Choroid plexus epithelial cell (primary cell): ENCODE measurements around the gene COG3.

Experiments
- DNase-seq: peaks from one replicate; pipeline ENCODE4 v3.0.0-alpha.2; 2010; ENCODE audit warnings: low read depth
- H3K4me3 ChIP-seq: 2 replicates; pipeline ENCODE4 v1.5.1; 2011; ENCODE audit warnings: low read depth, mild to moderate bottlenecking, control low read depth, low read length, moderate library complexity
- TF ChIP-seq, protein P1 (sequence below): conservative IDR thresholded peaks from 2 replicates; pipeline ENCODE4 v1.5.1; 2011; ENCODE audit warnings: low read depth, mild to moderate bottlenecking, control low read depth, inconsistent platforms, low read length, moderate library complexity

Gene COG3

GRCh38 chr13:45519493-45519892 lies 54.8 kb downstream of the COG3 start:
- H3K4me3 ChIP-seq: no peak overlapping the region
- TF ChIP-seq, protein P1, sequence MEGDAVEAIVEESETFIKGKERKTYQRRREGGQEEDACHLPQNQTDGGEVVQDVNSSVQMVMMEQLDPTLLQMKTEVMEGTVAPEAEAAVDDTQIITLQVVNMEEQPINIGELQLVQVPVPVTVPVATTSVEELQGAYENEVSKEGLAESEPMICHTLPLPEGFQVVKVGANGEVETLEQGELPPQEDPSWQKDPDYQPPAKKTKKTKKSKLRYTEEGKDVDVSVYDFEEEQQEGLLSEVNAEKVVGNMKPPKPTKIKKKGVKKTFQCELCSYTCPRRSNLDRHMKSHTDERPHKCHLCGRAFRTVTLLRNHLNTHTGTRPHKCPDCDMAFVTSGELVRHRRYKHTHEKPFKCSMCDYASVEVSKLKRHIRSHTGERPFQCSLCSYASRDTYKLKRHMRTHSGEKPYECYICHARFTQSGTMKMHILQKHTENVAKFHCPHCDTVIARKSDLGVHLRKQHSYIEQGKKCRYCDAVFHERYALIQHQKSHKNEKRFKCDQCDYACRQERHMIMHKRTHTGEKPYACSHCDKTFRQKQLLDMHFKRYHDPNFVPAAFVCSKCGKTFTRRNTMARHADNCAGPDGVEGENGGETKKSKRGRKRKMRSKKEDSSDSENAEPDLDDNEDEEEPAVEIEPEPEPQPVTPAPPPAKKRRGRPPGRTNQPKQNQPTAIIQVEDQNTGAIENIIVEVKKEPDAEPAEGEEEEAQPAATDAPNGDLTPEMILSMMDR: no peak
- DNase-seq: no peak

DNA sequence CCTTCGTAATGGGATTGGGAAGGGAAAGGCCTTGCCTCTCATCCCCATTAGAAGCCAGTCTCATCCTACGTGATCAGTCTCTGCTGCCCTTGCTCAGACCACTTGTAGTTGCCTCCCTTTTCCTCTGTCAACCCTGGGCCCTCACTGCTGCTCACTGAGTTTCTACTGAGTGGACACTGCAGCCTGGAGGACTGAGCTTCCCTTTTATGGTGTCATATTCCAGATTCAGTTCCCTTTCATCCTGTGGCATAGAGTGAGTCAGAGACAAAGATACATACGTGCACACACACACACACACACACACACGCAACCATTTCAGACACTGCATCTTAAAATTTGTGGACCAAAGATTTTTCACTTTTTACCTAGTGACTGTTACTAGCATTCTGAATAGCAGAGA lies 56.6 kb downstream of the COG3 start:
- peak; percentile 81 for DNase-seq
- H3K4me3 ChIP-seq: no peak overlapping the region
- TF ChIP-seq, protein P1: no peak

- TF ChIP-seq, protein P1: peak; percentile 9
- peak; percentile 28 for DNase-seq
These were observed 57.8 kb downstream of the COG3 start for GRCh38 chr13:45522571-45522970.

DNA sequence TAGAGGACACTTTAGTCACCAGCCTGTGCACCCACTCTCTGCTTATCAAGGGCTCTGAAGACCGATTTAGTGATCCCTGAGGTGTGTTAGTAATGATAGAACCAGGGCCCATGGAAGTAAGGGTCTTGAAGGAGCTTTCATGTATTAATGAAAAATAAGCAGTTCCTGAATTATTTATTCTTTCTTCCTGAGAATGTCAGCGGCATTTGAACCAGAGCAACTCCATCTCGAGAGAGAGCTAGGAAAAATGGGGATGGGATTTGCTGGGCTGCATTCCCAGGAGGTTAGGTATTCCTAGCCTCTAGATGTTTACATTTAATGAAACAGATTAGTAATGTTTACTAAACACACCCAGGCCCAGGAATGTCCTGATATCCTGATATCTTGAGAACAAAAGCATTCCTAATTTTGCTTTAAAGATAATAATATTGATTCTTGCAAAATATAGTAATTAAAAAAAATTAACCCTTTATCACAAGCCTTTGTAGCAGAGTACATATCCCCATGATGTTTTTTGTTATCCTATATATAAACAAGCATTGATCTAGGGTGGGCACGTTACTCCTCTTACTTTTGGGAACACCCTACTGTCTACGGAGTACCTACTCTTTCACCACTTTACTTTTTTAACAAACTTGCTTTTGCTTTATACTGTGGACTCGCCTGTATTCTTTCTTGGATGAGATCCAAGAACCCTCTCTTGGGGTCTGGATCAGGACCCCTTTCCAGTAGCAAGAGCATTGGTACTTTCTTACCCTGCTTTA lies 63.1 kb downstream of the COG3 start:
- peak; percentile 13 for DNase-seq
- TF ChIP-seq, protein P1: no peak
- H3K4me3 ChIP-seq: no peak overlapping the region

More at GRCh38 chr13:45522571-45522970, 57.8 kb downstream of the COG3 start:
- H3K4me3 ChIP-seq: no peak overlapping the region

DNA sequence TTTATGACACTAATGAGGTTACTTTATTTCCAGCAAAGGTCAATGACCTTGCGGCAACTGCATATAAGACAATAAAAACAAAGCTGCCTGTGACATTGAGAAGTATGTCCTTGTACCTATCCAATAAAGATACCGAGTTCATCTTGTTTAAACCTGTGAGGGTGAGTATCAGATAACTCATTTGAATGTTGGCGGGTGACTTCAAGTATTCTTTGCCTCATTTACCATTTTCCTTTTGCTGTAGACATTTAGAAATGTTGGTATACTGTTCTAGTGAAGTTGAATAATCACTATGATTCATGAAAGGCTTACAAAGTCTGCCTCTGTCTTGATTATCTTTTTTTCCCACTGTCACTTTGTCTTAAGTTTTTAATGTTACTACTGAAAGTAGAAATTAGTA lies 65.0 kb downstream of the COG3 start:
- no peak overlapping the region for H3K4me3 ChIP-seq
- no peak for DNase-seq
- TF ChIP-seq, protein P1: no peak

- H3K4me3 ChIP-seq: no peak overlapping the region
- TF ChIP-seq, protein P1: no peak
- DNase-seq: no peak
These were observed 69.9 kb downstream of the COG3 start for GRCh38 chr13:45534604-45535003.

GRCh38 chr13:45536224-45536623 lies 71.5 kb downstream of the COG3 start:
- DNase-seq: no peak
- no peak overlapping the region for H3K4me3 ChIP-seq
- TF ChIP-seq, protein P1: no peak
